Parathyroid adenoma (tissue), 2 donors: Measurements from ENCODE around the gene C10orf90.

Source experiments
- H2AFZ ChIP-seq: fragments of 300-600 bp; sonication (generic); one replicate; pipeline ENCODE4 v1.7.0; 2017; ENCODE audit warnings: antibody characterized with exemption, mild to moderate bottlenecking
- H3K27ac ChIP-seq: fragments of 300-600 bp; sonication (generic); one replicate; pipeline ENCODE4 v1.7.0; 2017
- H3K27me3 ChIP-seq: fragments of 300-600 bp; sonication (generic); one replicate; pipeline ENCODE4 v1.7.0; 2017; ENCODE audit warnings: low read length; ENCODE audit not compliant: control insufficient read depth, insufficient read depth
- H3K36me3 ChIP-seq: fragments of 300-600 bp; sonication (generic); one replicate; pipeline ENCODE4 v1.7.0; 2017; ENCODE audit warnings: low read length; ENCODE audit not compliant: control insufficient read depth, insufficient read depth
- H3K4me1 ChIP-seq: fragments of 300-600 bp; sonication (generic); one replicate; pipeline ENCODE4 v1.7.0; 2017; ENCODE audit warnings: control low read depth
- H3K4me2 ChIP-seq: fragments of 300-600 bp; sonication (generic); one replicate; pipeline ENCODE4 v1.7.0; 2017; ENCODE audit warnings: low read length
- H3K4me3 ChIP-seq: fragments of 300-600 bp; sonication (generic); one replicate; pipeline ENCODE4 v1.7.0; 2017; ENCODE audit warnings: low read depth, low read length
- H3K79me2 ChIP-seq: fragments of 300-600 bp; sonication (generic); one replicate; pipeline ENCODE4 v1.7.0; 2017; ENCODE audit warnings: control low read depth
- H3K9ac ChIP-seq: fragments of 300-600 bp; sonication (generic); one replicate; pipeline ENCODE4 v1.7.0; 2017; ENCODE audit warnings: mild to moderate bottlenecking
- H3K9me3 ChIP-seq: fragments of 300-600 bp; sonication (generic); one replicate; pipeline ENCODE4 v1.7.0; 2017; ENCODE audit warnings: low read length; ENCODE audit not compliant: control insufficient read depth
- CTCF ChIP-seq: fragments of 300-600 bp; sonication (generic); IDR thresholded peaks from one replicate; pipeline ENCODE4 v1.7.0; 2017; ENCODE audit warnings: antibody characterized with exemption, mild to moderate bottlenecking
- donor health status: primary hyperparathyroidism.

Gene C10orf90

GRCh38 chr10:126686719-126687118 is 16.2 kb upstream of the C10orf90 start:
- Histone ChIP-seq H3K4me1 (no peaks in the 10 kb centered on the region), H3K36me3 (no peaks in the 10 kb centered on the region), H3K9me3 (no peaks in the 10 kb centered on the region), H2AFZ (no peak overlapping the region), H3K4me2 (no peak overlapping the region), H3K27me3 (no peaks in the 10 kb centered on the region), H3K4me3 (no peak overlapping the region), H3K27ac (no peak overlapping the region), H3K79me2 (no peaks in the 10 kb centered on the region), H3K9ac (no peak overlapping the region)
- TF ChIP-seq CTCF = no peak

GRCh38 chr10:126686268-126686667 is 15.8 kb upstream of the C10orf90 start:
- Histone ChIP-seq H3K4me1 (no peaks in the 10 kb centered on the region), H3K27ac (no peak overlapping the region), H3K4me3 (no peak overlapping the region), H3K36me3 (no peaks in the 10 kb centered on the region), H2AFZ (no peak overlapping the region), H3K27me3 (no peaks in the 10 kb centered on the region), H3K79me2 (no peaks in the 10 kb centered on the region), H3K4me2 (no peak overlapping the region), H3K9ac (no peak overlapping the region), H3K9me3 (no peaks in the 10 kb centered on the region)
- TF ChIP-seq CTCF = no peak

- Histone ChIP-seq H3K4me3 (no peak overlapping the region), H3K27ac (no peak overlapping the region), H3K9ac (no peak overlapping the region), H3K4me2 (no peak overlapping the region), H3K27me3 (no peaks in the 10 kb centered on the region), H3K9me3 (no peaks in the 10 kb centered on the region), H3K4me1 (no peaks in the 10 kb centered on the region), H3K36me3 (no peaks in the 10 kb centered on the region), H3K79me2 (no peaks in the 10 kb centered on the region), H2AFZ (no peak overlapping the region)
- TF ChIP-seq CTCF = no peak
Measured at GRCh38 chr10:126685756-126686155, 15.3 kb upstream of the C10orf90 start.

- H3K4me1 ChIP-seq = no peaks in the 10 kb centered on the region
Measured at GRCh38 chr10:126684171-126684745, 13.8 kb upstream of the C10orf90 start.

More at GRCh38 chr10:126684171-126684745, 13.8 kb upstream of the C10orf90 start:
- no peak overlapping the region for H3K4me3 ChIP-seq
- H3K9ac ChIP-seq = no peak overlapping the region
- H3K36me3 ChIP-seq = no peaks in the 10 kb centered on the region
- H3K9me3 ChIP-seq = no peaks in the 10 kb centered on the region
- H3K27me3 ChIP-seq = no peaks in the 10 kb centered on the region
- H3K27ac ChIP-seq = no peak overlapping the region
- TF ChIP-seq CTCF = no peak
- no peak overlapping the region for H3K4me2 ChIP-seq
- no peak overlapping the region for H2AFZ ChIP-seq
- H3K79me2 ChIP-seq = no peaks in the 10 kb centered on the region
